GM19023 (cell line): ENCODE data around the gene C1QTNF3.
"Not testable (repeated sequence)": the region's sequence is repeated elsewhere in the genome, so short reads cannot be mapped to it uniquely, and the experiment has no call there.

Experiments
- ATAC-seq: cut with Tn5 transposase; IDR thresholded peaks from one replicate; pipeline ENCODE4 v1.9.1; 2021; ENCODE audit warnings: mild to moderate bottlenecking, moderate library complexity; ENCODE audit not compliant: unreplicated experiment

Gene C1QTNF3

GRCh38 chr5:34043099-34043876 is at the start of gene C1QTNF3:
Gene C1QTNF3 (minus strand): TSS chr5:34043213. CDS start chr5:34043125, 88 bp downstream.
- ATAC-seq = no peak

GRCh38 chr5:34091039-34091438 is 48.0 kb upstream of the C1QTNF3 start:
- ATAC-seq = not testable (repeated sequence)

GRCh38 chr5:34089802-34090201 is 46.8 kb upstream of the C1QTNF3 start:
- ATAC-seq = not testable (repeated sequence)

- ATAC-seq = not testable (repeated sequence)
These were observed 44.7 kb upstream of the C1QTNF3 start for GRCh38 chr5:34087728-34088127.

- not testable (repeated sequence) for ATAC-seq
These were observed 40.9 kb upstream of the C1QTNF3 start for GRCh38 chr5:34083898-34084297.

- ATAC-seq = not testable (repeated sequence)
These were observed 36.5 kb upstream of the C1QTNF3 start for GRCh38 chr5:34079505-34079904.

- ATAC-seq = not testable (repeated sequence)
These were observed 34.6 kb upstream of the C1QTNF3 start for GRCh38 chr5:34077636-34078035.

- ATAC-seq = not testable (repeated sequence)
These were observed 33.8 kb upstream of the C1QTNF3 start for GRCh38 chr5:34076719-34077364.

- ATAC-seq = not testable (repeated sequence)
These were observed 31.5 kb upstream of the C1QTNF3 start for GRCh38 chr5:34074472-34074871.

- ATAC-seq = not testable (repeated sequence)
These were observed 31.1 kb upstream of the C1QTNF3 start for GRCh38 chr5:34074071-34074470.

- not testable (repeated sequence) for ATAC-seq
These were observed 27.6 kb upstream of the C1QTNF3 start for GRCh38 chr5:34070626-34071025.

- ATAC-seq = no peak
These were observed 21.6 kb upstream of the C1QTNF3 start for GRCh38 chr5:34064656-34065055.

GRCh38 chr5:34062419-34062818 is 19.4 kb upstream of the C1QTNF3 start:
- ATAC-seq = no peak

- ATAC-seq = no peak
These were observed 19.0 kb upstream of the C1QTNF3 start for GRCh38 chr5:34061993-34062392.

GRCh38 chr5:34059977-34060376 is 17.0 kb upstream of the C1QTNF3 start:
- ATAC-seq = no peak

- ATAC-seq = no peak
These were observed 15.5 kb upstream of the C1QTNF3 start for GRCh38 chr5:34058532-34058931.

- ATAC-seq = no peak
These were observed 14.6 kb upstream of the C1QTNF3 start for GRCh38 chr5:34057569-34057968.

GRCh38 chr5:34057118-34057517 is 14.1 kb upstream of the C1QTNF3 start:
- ATAC-seq = no peak

GRCh38 chr5:34055667-34056066 is 12.7 kb upstream of the C1QTNF3 start:
- ATAC-seq = no peak

- ATAC-seq = no peak
These were observed 11.4 kb upstream of the C1QTNF3 start for GRCh38 chr5:34054400-34054729.

- ATAC-seq = no peak
These were observed 10.8 kb upstream of the C1QTNF3 start for GRCh38 chr5:34053571-34054399.
